NCI-H2081 treated with DMSO at 0.1 percent for 48 hours (cell line): ENCODE results near the gene UBE2L3.
"Not testable (repeated sequence)": the region's sequence is repeated elsewhere in the genome, so short reads cannot be mapped to it uniquely, and the experiment has no call there.

Experiments
- DNase-seq: peaks from one replicate; lab custom pipeline; 2025; lab: John Stamatoyannopoulos, UW

UBE2L3 gene

DNA sequence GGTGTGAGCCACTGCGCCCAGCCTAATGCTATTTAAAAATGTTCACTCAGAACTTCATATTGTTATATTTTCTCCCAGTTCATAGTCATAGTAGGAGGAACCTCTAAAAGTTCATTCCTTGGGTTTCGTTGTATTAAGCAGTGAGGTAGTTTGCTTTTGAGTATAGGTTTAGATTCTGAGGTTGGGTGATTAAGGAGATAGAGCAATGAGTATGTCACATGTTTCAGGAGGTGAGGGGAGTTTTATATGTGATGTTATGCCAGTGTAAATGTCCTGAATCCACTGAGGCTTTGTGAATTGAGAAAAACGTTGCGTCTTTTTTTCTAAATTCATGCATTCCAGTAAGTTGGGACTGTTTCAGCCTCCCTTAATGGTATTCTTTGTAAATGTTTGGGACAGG, 4.2 kb downstream of the UBE2L3 start:
- no peak for DNase-seq

DNA sequence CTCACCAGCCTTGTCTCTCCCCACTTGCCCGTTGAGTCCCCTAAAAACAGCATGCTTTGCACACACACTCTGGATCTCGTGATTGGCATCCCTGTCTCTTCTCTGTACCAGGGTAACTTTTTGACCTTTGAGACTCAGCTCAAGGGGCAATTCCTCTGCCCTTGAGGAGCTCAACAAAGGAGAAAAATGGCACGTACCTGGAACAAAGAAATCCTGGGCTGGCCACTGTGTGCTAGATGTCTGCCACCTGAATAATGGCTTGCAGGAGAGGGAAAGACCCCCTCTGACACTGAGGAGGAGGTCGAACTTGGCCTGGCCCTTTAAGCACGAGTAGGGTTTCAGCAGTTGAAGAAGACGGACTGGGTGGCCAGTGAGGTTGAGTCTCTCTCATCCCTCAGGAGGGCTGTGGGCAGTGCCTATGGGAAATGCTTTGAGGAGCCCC, 5.8 kb downstream of the UBE2L3 start:
- DNase-seq: no peak

DNA sequence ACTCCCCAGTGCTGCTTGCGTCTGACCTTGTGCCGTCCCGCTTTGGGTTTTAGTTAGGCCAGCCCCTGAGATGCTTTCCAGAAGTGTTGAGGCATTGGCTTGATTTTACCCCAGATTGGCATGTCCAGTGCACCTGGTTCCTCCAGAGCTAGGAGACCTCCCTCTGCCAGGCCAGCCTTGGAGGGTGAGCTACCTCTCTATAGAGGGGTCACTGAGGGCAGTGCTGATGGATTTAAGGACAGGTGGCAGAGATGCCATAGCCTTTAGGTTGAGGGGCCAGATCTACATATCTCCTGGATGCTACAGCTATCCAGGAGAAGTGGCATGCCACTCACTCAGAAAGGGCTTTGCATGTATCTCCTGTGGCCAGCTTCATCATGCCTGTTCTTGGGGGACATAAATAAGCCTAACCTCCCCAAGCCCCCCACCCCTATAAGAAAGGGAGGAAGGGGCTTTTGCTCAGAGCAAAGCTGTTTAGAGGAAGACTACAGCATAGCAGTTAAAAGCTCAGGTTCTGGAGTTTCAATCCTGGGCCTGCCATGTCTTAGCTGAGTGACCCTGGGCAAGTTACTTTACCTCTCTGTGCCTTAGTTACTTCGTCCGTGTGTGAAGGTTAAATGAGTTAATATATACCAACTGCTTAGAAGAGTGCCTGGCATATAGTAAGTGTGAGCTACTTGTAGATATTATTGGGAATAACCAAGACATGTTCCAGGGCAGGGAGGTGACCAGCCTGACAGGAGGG, 6.4 kb downstream of the UBE2L3 start:
- no peak for DNase-seq

DNA sequence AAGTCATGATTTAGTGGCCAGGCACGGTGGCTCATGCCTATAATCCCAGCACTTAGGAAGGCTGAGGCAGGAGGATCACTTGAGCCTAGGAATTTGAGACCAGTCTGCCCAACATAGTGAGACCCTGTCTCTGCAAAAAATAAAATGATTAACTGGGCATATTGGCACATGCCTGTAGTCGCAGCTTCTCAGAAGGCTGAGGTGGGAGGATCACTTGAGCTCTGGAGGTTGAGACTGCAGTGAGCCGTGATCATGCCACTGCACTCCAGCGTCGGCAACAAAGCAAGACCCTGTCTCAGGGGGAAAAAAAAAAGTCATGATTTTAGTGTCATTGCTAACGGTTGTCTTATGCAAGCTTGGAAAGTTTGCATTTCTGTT, 11.9 kb downstream of the UBE2L3 start:
- DNase-seq: no peak

DNA sequence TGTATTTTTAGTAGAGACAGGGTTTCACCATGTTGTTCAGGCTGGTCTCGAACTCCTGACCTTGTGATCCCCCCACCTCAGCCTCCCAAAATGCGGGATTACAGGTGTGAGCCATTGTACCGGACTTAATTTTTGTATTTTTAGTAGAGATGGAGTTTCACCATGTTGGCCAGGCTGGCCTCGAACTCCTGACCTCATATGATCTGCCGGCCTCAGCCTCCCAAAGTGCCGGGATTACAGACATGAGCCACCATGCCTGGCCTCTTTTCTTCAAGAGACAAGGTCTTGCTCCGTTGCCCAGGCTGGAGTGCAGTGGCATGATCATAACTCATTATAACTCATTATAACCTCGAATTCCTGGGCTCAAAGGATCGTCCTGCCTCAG, 13.1 kb downstream of the UBE2L3 start:
- not testable (repeated sequence) for DNase-seq

DNA sequence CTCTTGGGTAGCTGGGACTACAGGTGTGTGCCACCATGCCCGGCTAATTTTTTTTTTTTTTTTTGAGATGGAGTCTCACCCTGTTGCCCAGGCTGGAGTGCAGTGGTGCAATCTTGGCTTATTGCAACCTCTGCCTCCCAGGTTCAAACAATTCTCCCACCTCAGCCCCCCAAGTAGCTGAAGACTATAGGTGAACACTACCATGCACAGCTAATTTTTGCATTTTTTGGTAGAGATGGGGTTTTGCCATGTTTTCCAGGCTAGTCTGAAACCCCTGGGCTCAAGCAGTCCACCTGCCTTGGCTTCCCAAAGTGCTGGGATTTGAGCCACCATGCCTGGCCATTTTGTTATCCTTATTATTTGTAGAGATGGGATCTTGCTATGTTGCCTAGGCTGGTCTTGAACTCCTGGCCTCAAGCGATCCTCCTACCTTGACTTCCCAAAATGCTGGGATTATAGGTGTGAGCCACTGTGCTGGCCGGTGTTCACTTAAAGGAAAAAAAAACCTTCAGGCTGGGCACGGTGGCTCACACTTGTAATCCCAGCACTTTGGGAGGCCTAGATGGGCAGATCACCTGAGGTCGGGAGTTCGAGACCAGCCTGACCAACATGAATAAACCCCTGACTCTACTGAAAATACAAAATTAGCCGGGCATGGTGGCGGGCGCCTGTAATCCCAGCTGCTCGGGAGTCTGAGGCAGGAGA, 13.6 kb downstream of the UBE2L3 start:
- not testable (repeated sequence) for DNase-seq

DNA sequence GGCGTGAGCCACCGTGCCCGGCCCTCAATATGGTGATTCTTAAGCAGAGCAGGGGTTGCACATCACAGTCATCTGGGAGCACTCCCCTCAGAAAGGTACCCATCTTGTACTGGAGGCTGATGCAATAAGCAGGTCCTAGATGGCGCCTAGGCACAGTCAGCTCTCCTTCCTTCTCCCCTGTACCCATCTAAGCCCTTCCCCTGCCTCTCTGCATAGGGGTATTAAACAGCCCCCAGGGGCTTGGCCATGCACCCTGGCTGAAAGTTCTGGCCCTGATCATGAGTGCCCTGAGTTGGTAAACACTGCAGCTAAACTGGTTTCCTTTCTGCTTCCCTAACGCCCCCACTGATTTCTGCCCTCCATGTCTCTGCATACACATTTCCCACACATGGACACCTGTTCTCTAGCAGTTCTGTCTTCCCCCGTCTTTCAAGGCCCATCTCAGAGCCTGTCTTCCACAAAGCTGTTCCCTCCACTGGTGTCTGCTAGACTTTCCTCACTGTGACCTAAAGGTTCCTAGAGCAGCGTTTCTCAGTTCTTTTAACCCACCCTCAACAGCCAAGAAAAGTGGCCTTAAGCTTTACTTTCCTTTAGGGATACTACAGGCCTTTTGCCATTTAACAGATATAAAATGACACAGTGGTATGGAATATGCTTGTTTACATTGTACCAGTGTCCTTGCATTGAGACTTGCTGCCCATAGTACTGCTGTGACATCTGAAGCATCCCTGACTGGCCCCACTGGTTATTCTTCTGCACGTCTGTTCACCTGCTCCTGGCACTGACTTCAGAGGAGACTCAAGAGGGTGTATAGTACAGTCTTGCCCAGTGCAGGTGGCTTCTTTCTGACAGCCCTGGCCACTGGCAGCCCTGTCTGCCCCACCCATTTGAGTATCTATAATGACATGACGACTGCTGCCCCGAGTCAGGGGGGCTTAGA, 15.6 kb downstream of the UBE2L3 start:
- DNase-seq: no peak

DNA sequence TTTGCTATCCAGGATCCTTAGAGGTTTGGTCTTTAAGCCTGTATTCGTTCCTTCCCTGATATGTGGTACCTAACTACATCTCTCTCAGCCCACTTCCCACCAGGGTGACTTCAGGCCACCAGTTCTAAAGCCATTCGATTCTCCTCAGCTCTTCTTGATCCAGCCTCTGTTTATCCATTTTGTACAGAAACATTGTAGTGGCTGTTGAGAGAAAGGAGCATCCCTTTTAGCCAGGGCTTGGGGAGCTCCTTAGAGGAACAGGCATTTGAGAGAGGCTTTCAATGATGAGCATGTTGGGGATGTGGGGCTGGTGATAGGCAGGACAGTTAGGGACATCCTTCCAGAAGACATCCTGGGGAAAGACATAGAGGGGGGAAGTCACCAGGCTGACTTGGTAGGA, 17.9 kb downstream of the UBE2L3 start:
- DNase-seq: no peak

DNA sequence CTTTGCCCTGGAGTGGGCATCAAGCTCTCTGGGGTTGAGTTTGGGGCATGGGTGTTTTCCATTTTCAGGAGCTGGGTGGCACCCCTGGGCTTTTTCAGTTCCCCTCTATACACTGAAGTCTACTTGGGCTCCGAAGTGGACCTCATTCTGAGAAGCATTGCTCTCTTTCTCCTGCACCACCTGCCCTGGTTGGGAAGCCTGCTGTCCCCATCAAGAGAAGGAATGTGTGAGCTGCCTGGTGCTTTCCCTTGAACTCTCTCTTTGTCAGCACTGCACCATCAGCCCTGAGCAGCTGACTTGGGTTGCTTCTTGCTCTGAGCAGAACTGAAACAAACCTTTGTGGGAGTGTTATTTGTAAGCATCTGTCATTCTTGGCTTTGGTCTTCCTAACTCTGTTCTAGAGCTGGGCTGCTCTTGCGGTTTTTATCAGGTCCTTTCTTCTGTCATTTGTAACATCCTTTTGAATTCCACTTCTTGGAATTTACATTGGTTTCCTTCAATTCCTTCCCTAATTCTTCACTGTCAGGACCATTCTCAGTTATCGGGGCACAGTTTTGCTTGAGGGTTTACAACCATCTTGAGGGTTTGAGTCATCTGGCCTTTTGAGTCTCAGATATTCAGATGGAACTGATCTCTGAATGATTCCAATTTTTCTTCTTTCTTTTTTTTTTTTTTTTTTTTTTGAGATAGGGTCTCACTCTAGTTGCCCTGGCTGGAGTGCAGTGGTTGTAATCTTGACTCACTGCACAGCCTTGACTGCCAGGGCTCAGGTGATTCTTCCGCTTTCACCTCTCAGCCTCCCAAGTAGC, 20.5 kb downstream of the UBE2L3 start:
- DNase-seq: no peak

DNA sequence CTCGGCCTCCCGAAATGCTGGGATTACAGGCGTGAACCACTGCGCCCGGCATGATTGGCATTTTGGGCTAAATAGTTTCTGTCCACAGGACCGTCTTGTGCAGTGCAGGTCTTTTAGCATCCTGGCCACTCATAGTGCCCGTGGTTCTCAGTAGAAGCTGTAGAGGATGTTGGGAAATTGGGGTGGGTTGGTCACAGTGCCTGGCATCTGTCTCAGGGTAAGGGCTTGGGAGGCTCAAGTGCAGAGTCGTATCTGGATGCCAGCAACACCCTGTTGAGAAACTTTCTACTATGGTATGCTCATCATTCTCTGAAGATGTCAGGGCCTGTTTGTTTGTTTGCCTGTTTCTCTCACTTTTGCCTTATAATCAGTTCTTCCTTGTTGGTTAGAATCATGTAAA, 21.9 kb downstream of the UBE2L3 start:
- no peak for DNase-seq

DNA sequence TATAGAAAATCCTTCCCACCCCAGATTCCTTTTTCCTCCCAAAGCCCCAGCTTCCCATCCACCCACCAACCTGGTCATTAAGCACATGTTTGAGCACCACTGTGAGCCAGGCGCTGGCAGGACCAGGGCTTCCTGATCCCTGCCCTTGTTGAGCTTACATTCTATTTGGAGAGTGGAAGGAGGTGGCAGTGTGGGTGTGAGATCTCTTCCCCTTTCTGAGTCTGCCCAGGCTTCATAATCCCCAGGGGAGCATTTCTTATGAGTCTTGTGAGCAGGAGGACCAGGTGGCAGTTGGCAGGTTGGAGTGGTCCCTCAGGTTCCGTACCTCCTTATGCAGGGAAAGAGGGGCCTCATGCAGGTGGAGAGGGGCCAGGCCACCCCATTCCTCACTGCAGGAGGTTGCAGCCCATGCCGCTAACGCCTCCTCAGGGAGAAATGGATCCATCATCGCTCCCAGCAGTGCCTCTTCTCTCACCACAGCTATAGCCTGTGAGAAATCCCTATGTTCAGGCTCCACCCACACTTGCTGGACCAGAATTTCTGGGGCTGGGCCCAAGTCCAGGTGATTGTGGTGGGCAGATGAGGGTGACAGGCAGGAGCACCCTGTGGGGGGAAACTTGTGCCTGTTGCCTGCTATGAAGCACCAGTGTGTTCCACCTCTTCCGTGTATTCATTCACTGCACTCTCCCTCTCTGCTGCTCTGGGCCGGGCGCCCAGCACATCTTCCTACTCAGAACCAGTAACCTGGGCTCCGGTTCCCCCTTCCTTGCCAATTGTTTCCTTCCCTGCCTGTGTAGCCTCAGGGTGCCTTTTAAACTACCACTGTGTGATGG, 23.5 kb downstream of the UBE2L3 start:
- no peak for DNase-seq

DNA sequence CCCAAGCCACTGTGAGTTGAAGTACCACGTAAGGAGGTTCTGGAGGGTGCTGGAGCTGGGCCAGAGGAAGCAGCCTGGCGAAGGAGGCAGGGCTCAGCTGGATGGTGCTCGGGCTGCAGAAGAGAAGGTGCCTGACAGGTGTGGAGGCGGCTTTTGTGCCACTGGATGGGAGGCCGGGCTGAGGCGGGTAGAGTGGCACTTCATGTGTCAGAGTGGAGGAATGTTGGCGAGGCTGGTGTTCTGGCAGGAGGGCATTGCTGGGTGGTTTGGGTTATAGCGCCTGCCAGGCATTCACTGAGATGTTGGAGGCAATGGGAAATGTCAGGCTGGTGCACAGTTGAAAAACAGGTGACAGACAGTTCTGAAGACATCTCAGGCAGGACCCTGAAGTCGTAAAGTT, 24.2 kb downstream of the UBE2L3 start:
- DNase-seq: no peak

DNA sequence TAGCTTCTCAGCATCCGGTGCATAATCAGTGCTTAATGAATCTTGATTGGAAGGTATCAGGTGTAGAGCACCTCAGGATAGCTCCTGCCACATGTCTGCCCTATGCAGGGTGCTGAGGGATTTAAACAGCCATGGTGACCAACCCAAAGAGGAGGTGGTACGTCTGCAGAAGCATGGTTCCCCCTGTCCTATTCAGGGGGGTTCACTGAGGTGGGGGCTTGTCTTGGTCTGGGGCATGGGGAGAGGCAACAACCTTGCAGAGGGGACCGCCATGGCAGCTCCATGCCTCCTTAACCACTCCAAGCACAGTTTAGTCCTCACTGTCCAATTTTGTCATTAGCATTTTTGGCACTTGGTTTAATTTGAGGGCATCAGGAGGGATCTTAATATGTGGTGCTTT, 24.9 kb downstream of the UBE2L3 start:
- no peak for DNase-seq

DNA sequence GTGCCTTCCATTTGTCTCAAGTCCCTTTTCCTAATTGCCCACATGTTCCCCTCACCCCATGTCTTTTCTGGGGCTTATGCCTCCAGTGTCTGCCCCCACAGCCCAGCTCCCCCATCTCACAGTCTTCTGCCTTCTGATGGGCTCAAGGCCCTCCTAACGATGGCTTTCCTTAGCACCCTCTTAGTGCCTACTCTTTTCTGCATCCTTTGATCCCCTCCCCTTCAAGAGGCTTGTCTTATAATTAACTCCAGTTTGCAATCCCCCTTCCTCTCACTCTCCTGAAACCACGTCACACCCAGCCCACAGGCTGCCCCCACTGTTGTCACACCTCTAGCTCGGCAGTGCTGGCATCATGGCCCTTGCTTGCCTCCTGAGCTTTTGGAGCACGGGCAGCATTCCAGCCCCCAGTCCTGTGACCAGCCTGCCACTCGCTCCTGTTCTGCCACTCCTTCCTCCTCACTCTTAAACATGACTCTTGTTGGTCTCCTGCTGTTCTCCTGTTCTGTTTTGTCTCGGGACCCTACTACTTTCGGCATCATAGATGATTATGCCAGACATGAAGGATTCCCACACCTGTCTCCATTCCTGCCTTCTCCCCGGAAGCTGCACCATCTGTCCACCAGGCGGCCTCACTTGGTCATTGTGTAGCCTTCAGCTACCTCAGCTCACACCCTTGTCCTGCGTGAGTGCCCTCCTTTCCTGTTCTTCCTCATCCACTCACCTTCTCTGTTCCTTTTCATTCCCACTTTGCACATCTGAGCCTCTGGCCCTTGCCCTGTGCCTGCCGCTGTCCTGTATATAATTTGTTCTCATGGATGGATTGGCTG, 26.1 kb downstream of the UBE2L3 start:
- no peak for DNase-seq

DNA sequence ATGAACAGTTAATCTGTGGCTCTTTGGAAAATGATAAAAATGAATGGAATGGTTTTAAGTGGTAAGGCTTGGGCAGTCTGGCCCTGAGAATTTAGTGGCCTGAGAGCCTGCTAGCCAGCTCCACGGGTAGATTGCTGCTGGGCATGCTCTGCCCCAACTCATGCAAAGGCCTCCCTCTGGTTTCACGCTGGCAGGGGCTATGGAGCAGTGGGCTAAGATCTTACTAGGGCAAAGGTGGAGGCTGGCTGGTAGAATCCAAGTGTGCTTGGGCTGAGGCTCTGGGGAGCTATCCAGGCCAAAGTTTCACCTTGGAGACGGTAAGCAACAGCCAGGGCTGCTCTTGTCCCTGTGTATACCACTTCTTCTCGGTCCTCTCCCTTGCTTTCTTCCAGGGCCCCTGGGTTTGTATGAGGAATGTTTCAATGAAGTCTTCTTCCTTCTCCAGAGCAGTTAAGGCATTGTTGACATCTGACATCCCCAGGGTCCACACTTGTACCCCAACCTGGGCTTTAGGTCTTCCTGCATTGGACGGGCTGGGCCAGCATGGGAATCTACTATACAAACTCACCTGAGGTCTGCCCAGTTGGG, 27.4 kb downstream of the UBE2L3 start:
- no peak for DNase-seq

DNA sequence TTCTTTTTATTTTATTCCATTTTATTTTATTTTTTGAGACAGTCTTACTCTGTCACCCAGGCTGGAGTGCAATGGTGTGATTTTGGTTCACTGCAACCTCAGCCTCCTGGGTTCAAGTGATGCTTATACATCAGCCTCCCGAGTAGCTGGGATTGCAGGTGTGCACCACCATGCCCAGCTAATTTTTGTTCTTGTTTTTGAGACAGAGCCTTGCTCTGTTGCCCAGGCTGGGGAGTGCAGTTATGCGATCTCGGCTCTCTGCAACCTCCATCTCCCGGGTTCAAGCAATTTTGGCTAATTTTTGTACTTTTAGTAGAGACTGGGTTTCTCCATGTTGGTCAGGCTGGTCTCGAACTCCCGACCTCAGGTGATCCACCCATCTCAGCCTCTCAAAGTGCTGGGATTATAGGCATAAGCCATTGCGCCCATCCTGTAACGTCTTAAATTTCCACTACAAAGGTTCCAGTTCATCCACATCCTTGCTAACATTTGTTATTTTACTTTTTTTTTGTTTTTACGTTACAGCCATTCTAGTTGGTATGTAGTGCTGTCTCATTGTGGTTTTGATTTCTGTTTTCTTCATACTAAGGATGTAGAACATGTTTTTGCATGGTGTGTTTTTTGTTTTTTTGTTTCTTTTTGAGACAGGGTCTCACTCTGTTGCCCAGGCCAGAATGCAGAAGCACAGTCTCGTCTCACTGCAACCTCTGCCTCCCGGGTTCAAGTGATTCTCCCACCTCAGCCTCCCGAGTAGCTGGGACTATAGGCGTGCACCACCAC, 29.0 kb downstream of the UBE2L3 start:
- DNase-seq: not testable (repeated sequence)

DNA sequence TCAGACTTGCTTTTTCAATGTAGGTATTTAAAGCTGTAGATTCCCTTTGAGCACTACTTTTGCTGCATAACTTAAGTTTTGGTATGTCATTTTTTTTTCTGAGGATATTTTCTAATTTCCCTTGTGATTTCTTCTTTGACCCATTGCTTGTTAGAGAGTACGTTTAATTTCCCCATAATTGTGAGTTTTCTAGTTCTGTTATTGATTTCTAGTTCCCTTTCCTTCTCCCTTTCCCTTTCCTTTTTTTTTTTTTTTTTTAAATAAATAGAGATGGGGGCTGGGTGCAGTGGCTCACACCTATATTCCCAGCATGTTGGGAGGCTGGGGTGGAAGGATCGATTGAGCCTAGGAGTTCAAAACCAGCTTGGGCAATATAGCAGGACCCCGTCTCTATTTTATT, 30.8 kb downstream of the UBE2L3 start:
- no peak for DNase-seq

DNA sequence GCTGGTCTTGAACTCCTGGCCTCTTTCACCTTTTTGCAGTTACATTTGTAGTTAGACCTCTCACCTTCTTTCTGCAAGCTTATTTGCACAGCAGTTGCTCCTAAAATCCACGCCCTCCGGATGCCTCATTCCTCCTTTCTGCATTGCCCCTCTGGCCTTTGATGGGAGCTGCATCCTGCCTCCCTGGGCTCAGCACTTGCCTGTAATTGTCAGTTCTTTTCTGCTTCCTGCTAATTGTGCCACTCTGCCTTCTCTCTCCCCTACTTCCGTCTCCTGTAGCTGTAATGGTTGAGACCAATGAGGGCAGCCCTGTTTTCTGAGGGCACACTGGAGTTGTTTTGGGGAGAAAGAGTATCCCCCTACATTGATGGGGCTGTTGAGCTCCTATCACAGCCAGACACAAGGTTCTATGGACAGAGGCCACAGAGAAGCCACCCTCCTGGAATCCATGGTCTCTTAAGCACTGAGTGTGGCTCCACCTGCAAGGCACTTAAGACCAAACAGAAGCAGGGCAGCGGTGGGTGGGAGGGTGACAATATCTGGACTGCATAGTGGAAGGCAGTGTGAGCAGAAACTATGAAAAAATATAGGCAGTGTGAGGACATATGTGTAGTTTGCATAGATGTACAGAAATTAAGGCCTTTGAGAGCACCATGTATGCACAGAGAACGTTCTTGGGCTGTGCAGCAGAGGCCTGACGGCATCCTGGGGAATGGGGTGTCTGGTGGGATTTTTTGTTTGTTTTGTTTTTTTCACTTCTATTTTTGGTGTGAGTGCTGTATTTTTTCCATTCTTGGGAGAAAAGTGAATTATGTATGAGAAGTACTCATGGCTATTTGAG, 31.8 kb downstream of the UBE2L3 start:
- no peak for DNase-seq
